H1 (cell line): ENCODE measurements around the gene SLC15A3. TPM values are rescaled to one million over a fixed set of nuclear protein-coding genes. Genes with fewer than 3 reads are reported as not detected.

Experiments used
- BACH1 ChIP-seq: IDR thresholded peaks from 2 replicates; pipeline ENCODE4 v1.6.1; 2012; ENCODE audit warnings: low read length, improper control_type of control experiment
- CHD7 ChIP-seq: fragments of 300-600 bp; sonication (generic); IDR thresholded peaks from 2 replicates; pipeline ENCODE4 v1.7.1; 2012; ENCODE audit warnings: low read length, moderate library complexity, mild to moderate bottlenecking, inconsistent platforms; ENCODE audit not compliant: insufficient replicate concordance
- CREB1 ChIP-seq: IDR thresholded peaks from 2 replicates; pipeline ENCODE4 v1.6.1; 2012; ENCODE audit warnings: inconsistent platforms
- CTBP2 ChIP-seq: IDR thresholded peaks from 2 replicates; pipeline ENCODE4 v1.7.0; 2011; ENCODE audit warnings: borderline replicate concordance, mild to moderate bottlenecking, moderate library complexity, mixed read lengths, low read length; ENCODE audit not compliant: insufficient read depth, insufficient read length
- E2F6 ChIP-seq: IDR thresholded peaks from 2 replicates; pipeline ENCODE4 v1.6.1; 2012; ENCODE audit warnings: inconsistent platforms
- PHF8 ChIP-seq: fragments of 200-600 bp; sonication (generic); conservative IDR thresholded peaks from 2 replicates; pipeline ENCODE4 v1.7.1; 2012; ENCODE audit warnings: low read depth, mild to moderate bottlenecking, inconsistent platforms, low read length, moderate library complexity
- POU5F1 ChIP-seq: IDR thresholded peaks from 2 replicates; pipeline ENCODE4 v1.6.1; 2011; ENCODE audit warnings: low read depth, mild to moderate bottlenecking, low read length, moderate library complexity
- TAF7 ChIP-seq: optimal IDR thresholded peaks from 2 replicates; pipeline ENCODE3; 2011; ENCODE audit warnings: low read depth, mild to moderate bottlenecking, inconsistent platforms, low read length, moderate library complexity, borderline replicate concordance
- polyA plus RNA-seq, 7 experiments: library from polyadenylated mRNA; depleted of rRNA in 3 of 7; stranded (reverse) in 5 of 7; unstranded in 2 of 7; fragments of >200 nt in 5 of 7; fragments of 200-250 nt in 2 of 7; gene quantifications; 1 replicate in 5 of 7; 2 replicates in 1 of 7; 4 replicates in 1 of 7; pipeline versions ENCODE4 v1.2.1 to v1.2.3, GENCODE V29; 2011 to 2013; ENCODE audit warnings: missing spikeins in 2 of 7, mixed read lengths in 2 of 7
- total RNA-seq: library from RNA; stranded (reverse); fragmentation: NEBNext Ultra II Directional; extraction: Animal tissue kit (Norgen Biotek cat#: 25700); gene quantifications from 2 replicates; pipeline ENCODE4 v1.2.1, GENCODE V29; 2021

Gene SLC15A3
- total and polyA plus RNA-seq, 2 of the 8 experiments (the other 6 are each of a cell fraction or from before 2014, with no cell fraction given), result 25.8 to 31.0 TPM

GRCh38 chr11:60930394-60930793 is 21.6 kb downstream of the SLC15A3 start (continued):
- TF ChIP-seq TAF7, result no peak
- no peak for TF ChIP-seq CTBP2
- no peak for TF ChIP-seq BACH1
- no peak for TF ChIP-seq POU5F1
- no peak for TF ChIP-seq PHF8
- TF ChIP-seq E2F6, result no peak
- TF ChIP-seq CHD7, result no peak
- TF ChIP-seq CREB1, result no peak
